NCI-H524 (cell line): ENCODE results near the gene ZDHHC11B.
A peak's percentile ranks its signal among the peaks of the same experiment; 100 is the strongest.
"Not testable (repeated sequence)": the region's sequence is repeated elsewhere in the genome, so short reads cannot be mapped to it uniquely, and the experiment has no call there.

ENCODE experiments used
- DNase-seq, 2 experiments: peaks; one replicate each; lab custom pipeline; 2025; lab: John Stamatoyannopoulos, UW

The ZDHHC11B gene

GRCh38 chr5:769485-770145 lies 14.9 kb downstream of the ZDHHC11B start:
- DNase-seq: not testable (repeated sequence)

- DNase-seq: no peak
Observed at GRCh38 chr5:766666-767431, 17.7 kb downstream of the ZDHHC11B start.

- no peak for DNase-seq
Observed at GRCh38 chr5:765948-766631, 18.4 kb downstream of the ZDHHC11B start.

- no peak for DNase-seq
Observed at GRCh38 chr5:763998-764781, 20.3 kb downstream of the ZDHHC11B start.

- no peak for DNase-seq
Observed at GRCh38 chr5:763397-763796, 21.1 kb downstream of the ZDHHC11B start.

GRCh38 chr5:762996-763395 lies 21.5 kb downstream of the ZDHHC11B start:
- DNase-seq: not testable (repeated sequence)

- DNase-seq: peak; percentile 93 to 99
Observed at GRCh38 chr5:761854-762710, 22.4 kb downstream of the ZDHHC11B start.

- no peak for DNase-seq
Observed at GRCh38 chr5:761059-761771, 23.3 kb downstream of the ZDHHC11B start.

GRCh38 chr5:760363-761058 lies 24.0 kb downstream of the ZDHHC11B start:
- DNase-seq: peak in 1 of 2 experiments; percentile 59

GRCh38 chr5:759781-760362 lies 24.7 kb downstream of the ZDHHC11B start:
- DNase-seq: no peak

- DNase-seq: no peak
Observed at GRCh38 chr5:759111-759751, 25.3 kb downstream of the ZDHHC11B start.

- no peak for DNase-seq
Observed at GRCh38 chr5:758698-759053, 25.9 kb downstream of the ZDHHC11B start.

- no peak for DNase-seq
Observed at GRCh38 chr5:757931-758697, 26.4 kb downstream of the ZDHHC11B start.

GRCh38 chr5:757346-757930 lies 27.1 kb downstream of the ZDHHC11B start:
- no peak for DNase-seq

- no peak for DNase-seq
Observed at GRCh38 chr5:756865-757345, 27.6 kb downstream of the ZDHHC11B start.

GRCh38 chr5:756171-756570 lies 28.4 kb downstream of the ZDHHC11B start:
- no peak for DNase-seq

- DNase-seq: not testable (repeated sequence)
Observed at GRCh38 chr5:754143-754632, 30.3 kb downstream of the ZDHHC11B start.
